Activated CD8-positive, alpha-beta memory T cell treated with anti-CD3 and anti-CD28 coated beads for 48 hours (primary cell): Measurements from ENCODE around the gene PLXNA2.

Experiments used
- DNase-seq, 3 experiments: peaks; one replicate each; pipeline ENCODE4 v3.0.0-alpha.2; 2020; ENCODE audit warnings: low read depth in 2 of 3, low spot score in 2 of 3

The PLXNA2 gene

DNA sequence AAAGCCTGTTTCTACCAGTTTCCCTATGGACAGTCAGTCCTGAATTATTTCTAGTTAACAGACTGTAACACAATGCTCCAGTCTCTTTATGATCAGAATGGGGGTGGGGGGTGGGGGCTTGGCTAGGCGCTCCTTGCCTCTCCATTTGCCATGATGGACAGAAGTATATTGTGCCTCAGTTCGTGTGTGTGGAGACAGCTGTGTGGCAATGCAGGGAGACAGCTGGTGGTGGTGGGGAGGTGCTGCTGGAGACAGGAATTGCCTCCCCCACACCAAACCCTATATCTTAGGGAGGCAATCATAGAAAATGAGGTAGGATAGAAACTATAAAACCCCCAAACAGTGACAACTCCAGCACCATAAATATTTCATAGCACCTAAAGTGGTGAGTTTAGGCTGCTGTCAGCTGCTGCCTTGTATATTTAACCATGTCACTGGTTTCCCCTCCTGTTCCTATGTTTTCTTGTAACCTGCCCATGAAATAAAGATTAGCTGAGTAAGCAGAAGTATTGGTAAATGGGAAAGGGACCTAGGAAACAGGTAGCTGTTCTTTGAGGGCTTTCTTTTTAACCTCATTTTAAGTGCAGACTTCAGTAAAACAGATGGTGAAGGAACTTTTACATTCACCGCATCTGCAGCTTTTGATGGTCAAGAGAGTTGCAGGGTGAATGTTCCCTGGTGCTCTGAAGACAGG, 3.4 kb downstream of the PLXNA2 start:
- no peak for DNase-seq

DNA sequence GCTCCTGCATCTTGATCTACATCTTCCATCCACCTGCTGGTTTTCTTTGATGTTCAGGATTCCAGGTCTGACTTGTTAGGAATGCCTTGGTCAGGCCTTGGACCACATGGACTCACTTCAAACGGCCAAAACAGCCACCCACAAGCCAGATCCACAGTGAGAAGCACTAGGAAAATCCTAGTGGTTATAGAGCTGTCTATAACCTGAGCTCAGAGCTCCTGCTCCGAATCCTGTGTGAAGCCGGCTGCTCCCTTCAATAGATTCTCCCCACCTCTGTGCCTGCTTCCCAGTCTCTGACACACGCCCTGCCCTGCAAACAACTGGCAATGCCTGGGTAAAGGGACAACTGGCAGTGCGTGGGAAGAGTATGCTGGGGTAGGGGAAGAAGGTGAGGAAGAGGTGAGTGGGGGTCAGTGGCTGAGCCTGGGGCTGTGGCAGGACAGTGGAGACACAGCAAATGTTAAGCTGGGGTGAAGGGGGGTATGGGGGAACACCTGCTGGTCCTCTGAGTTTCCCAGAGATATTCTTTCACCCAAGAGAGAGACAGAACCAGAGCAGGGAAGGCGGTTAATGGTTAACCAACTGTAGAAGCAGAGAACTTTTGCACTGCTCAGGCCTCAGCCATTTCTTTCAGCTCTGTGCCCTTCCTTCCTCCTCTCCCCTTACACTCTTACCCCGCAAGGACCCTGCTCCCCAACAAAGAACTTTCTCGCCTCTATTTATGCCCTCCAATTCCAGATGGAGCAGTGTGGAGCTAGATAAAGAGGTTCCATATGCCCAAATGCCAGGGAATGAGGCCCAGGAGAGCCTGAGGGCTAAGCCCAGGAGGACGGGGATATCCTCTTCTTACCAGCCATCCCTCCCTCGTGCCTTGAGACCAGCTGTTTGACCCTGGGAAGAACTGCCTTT, 4.5 kb downstream of the PLXNA2 start:
- DNase-seq, result no peak

GRCh38 chr1:208238710-208239472, 5.3 kb downstream of the PLXNA2 start:
- no peak for DNase-seq

DNA sequence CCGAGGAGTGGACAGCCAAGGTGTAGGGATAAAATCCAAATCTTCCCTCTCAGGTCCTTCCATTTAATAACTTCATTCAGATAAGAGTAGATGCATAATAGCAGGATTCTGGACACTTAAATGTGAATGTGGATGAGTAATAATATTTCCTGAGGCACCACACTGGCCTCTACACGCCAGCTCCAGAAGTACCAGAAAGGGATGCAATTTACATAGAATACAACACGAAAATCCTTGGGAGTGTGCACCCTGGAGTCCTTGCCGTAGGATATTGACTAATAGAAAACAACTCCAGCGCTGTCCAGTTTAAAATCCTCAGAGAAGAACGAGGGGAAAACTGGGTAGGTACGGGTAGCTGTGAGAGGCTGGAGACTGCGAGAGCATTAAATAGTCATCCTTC, 6.9 kb downstream of the PLXNA2 start:
- no peak for DNase-seq

- DNase-seq, result no peak
Observed at GRCh38 chr1:208235982-208236761, 8.0 kb downstream of the PLXNA2 start.

DNA sequence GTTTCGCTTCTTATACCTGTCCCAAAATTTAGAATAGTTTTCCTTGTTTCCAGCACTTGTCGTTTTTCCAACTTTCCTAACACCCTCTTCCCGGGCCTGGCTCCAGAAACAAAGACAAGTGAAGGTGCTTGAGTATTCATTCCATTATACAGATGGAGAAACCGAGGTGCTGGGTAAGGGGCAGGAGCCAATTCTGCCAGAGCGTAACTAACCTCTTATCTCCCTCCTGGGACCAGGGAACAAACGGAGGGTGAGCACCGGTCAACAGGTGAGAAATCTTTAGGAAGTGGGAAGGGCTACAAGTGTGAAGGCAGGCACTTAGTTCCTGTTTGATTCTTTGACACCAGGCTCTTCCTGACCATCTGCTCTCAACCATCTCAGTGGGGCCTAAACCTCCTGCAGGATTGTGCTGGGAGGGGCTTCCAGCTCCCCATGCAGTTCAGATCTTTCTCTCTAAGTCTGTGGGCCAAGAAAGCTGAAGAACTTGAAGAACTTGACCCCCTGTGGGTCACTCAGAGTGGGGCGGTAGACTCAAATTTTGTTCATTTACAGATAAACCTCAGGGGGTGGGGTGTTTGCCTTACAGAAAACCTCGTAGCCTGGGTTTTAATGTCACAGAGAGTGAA, 8.7 kb downstream of the PLXNA2 start:
- DNase-seq, result no peak

DNA sequence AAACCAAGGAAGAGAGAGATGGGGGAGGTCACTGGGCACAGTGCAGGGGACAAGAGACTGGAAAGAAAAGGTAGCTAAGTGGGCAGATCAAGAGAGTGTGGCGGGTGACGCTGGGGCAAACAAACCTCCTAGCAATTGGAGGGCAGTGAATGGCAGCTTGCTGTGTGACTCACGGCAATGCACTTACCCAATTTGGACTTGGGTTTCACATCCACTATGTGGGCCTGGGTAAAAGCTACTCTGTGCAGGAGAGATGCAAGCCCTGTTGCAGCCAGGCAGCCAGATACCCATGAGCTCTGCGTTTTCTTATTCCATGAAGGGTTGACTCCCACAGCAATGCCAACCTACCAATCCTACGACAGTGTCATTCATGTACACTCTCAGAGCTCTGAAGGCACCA, 9.5 kb downstream of the PLXNA2 start:
- no peak for DNase-seq

DNA sequence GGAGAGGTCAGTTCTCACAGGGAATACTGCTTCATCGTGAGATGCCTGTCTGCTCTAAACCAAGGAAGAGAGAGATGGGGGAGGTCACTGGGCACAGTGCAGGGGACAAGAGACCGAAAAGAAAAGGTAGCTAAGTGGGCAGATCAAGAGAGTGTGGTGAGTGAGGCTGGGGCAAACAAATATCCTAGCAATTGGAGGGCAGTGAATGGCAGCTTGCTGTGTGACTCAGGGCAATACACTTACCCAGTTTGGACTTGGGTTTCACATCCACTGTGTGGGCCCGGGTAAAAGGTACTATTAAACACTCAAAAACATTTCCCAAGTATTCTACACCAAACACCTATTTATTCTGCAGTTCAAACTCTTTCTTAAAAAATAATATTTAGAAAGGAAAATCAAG, 10.2 kb downstream of the PLXNA2 start:
- no peak for DNase-seq

- no peak for DNase-seq
Observed at GRCh38 chr1:208233546-208233945, 10.6 kb downstream of the PLXNA2 start.

GRCh38 chr1:208232662-208233038, 11.5 kb downstream of the PLXNA2 start:
- no peak for DNase-seq

DNA sequence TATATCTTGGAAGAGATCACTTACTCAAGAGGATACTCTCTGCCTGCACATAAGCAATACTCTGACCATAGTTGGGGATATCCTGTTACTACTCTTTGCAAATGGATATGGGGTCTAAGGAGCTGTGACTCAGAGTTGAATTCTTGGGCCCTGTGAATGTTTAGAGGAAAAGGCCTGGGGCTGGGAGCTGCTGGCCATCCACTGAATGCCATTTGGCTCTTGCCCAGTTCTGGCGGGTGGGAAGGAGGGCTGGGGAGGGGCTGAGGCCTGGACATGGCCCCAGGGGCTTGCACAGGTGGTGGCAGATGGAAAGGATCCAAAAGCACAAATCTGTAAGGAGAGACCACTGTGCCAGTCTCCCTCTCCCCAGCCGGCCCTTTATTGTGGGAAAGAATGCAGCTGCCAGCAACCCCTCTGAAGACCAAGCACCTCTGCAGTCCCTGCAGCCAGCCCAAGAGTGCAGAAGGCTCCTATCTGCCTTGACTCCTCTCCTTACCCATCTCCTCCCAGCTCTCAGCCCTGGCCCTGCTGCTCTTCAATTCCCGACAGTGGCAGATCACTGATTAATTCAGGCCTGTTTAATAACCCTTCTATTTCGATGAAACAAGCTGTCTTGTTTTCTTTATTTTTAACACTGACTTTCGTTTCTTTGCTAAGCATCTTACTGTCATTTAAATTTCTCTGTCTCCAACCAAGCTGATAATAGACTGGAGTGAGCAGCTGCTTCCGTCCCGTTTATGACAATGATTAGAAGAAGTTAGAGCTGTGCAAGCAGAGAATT, 12.1 kb downstream of the PLXNA2 start:
- no peak for DNase-seq

DNA sequence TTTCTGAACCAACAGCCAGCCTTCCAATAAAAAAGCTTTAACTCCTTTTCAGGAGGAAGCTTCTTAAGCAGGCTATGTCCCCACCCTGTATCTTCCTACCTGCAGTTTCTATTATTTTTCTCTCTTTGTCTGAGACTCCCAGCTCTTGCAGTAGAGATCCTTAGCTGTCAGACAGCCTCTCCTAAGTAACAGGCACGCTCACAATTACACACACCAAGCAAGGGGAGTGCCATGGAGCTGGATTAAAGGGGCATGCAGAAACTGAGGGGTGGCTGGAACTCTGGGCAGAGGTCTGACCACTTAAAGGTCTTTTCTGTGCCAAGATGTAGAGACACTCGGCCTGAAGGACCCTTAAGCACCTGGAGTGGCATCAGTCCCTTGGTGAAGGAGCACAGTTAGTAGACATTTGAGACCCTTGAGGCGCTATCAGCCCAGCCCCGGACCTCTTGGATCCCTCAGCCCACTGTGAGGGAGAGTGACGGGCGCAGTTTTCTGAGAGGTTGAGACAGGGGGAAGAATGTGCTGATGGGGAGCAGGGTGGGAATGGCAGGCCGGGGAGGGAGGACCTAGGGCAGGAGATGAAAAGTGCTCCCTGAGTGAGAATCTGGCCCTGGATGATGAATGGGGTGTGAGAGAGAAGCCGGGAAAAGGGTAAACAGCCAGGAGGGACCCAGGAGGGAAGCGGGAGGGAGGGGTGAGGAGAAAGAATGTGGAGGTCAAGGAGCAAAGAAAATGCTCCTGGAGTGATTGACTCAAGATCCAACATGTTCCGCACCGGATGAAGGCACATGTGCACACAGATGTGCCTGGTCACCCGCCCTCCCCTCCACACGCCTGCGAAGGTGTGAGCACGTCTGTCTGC, 13.3 kb downstream of the PLXNA2 start:
- no peak for DNase-seq

GRCh38 chr1:208228550-208228949, 15.6 kb downstream of the PLXNA2 start:
- DNase-seq, result no peak

DNA sequence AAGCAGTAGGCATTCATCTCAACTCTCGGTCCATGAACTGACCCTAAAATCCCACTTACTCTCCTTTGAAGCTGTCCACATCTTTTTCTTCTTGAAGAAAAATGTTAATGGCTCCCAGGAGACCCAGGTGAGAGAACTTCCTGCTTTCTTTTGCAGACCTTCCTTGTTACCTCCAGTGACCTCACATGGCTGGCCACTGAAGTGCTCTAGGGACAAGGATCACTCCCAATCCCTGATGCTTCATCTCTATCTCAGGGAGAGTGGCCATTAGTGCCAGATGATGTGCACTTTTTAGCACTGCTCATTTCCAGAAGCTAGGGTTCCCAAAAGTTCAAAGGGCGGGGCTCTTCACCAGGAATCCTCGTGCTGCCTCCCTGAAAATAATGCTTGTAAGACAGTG, 16.2 kb downstream of the PLXNA2 start:
- no peak for DNase-seq

DNA sequence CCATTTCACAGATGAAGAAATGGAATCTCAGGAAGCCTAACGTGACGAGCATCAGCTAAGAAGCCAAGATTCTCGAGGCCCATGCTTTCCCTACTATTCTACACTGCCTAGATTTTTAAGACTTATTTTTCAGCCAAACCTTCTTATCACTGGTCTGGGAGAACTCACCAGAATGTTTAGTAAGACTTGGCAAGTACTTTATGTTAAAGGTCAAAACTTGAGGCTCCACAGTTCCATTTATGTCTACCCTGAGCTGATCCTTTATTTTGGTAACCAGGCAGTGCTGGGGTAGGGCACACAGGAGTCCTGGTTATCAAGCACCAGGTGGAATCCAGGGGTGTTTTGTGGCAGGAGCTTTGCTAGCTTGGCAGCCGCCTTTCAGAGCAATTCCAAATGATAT, 16.8 kb downstream of the PLXNA2 start:
- DNase-seq, result no peak

DNA sequence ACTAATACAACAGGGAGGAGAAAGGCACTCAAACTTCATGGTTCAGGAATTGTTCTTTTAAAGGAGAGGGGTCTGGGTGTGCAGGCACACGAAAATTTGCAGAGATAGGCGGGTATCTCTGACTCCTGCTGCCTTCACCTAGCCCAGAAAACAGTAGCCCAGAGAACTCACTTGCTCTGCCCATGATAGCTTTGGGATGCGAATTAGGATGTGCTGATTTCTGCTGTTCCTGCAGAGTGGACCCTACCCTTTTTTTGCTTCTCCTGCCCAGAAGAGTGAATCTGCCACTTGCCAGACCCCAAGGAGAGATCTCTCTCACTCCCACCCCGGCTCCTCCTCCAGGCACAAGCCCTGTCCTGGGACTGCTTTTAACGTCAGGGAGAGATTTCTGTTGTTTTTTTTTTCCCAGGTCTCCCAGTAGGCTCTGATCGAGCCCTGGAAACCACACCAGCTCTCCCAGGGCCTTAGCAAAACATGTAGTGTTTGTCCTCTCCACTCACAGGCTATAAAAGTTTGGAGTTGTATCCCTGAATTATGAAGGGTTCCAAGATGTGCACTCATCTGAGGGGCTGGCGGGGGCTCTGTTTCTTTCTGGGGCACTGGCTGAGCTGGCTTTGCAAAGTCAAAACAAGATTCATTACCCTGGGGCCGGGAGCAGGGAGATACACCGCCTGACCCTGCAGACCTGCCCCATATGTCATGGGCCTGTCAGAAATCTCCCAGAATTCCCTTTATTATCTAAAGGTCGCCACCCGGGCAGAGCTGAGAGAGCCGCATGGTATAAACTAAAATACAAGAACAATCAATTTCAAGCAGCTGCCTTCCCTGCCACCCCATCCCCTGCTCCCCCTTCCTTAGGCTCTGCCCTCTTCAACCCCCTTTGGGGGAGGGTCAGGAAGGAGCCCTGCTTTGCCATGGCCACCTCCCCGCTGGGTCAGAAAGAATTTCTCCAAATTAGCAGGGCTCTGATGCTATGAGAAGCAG, 17.9 kb downstream of the PLXNA2 start:
- no peak for DNase-seq

DNA sequence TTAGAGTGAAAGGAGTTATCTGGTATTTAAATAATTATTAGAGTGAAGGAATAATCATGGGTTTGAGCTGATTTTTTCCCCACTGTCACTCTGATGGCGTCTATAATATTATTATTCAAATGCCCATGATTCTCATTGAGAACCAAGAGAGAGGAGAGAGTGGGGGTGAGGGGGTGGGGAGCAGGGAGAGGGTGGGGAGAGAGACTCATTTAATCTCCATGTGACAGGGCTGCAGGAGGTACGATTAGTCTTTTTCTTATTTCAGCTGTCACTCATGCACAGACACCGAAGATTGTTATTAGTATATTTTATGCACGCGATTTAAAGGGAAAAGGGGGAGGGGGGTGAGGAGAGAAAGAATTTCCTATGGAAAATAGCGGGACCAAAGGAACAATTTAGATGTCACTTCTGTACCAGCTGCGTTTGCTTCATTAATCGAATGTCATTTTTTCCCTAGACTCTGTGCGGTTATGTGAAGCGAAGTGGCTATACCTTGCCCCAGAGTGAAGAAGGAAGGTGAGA, 19.9 kb downstream of the PLXNA2 start:
- DNase-seq, result no peak
